ENCODE results near the gene MAPK10. TPM values are rescaled to one million over a fixed set of nuclear protein-coding genes. Genes with fewer than 3 reads are reported as not detected.
"Not testable (repeated sequence)": the region's sequence is repeated elsewhere in the genome, so short reads cannot be mapped to it uniquely, and the experiment has no call there.

MAPK10 gene
- total RNA-seq, 2 experiments from 2014 or later = 0.45 TPM; not detected in 1

GRCh38 chr4:86098691-86099090 lies 261.2 kb downstream of the MAPK10 start:
- H3K27ac Mint-ChIP-seq = no peak overlapping the region
- H3K27me3 Mint-ChIP-seq = no peaks in the 10 kb centered on the region
- no peaks in the 10 kb centered on the region for H3K36me3 Mint-ChIP-seq (ENCODE audit: low read depth)
- ChIA-PET POLR2A (no interaction called here), CTCF (no interaction called here)
- no peaks in the 10 kb centered on the region for H3K9me3 Mint-ChIP-seq
- H3K4me1 Mint-ChIP-seq = no peaks in the 10 kb centered on the region
- H3K4me3 Mint-ChIP-seq = no peak overlapping the region
- DNase-seq = no peak

GRCh38 chr4:86096373-86096772 lies 263.5 kb downstream of the MAPK10 start:
- Mint-ChIP-seq H3K36me3 (ENCODE audit: low read depth) (no peaks in the 10 kb centered on the region), H3K4me1 (no peaks in the 10 kb centered on the region), H3K27me3 (no peaks in the 10 kb centered on the region), H3K27ac (no peak overlapping the region), H3K9me3 (no peaks in the 10 kb centered on the region), H3K4me3 (no peak overlapping the region)
- POLR2A ChIA-PET = no interaction called here
- CTCF ChIA-PET = no interaction called here
- no peak for DNase-seq

GRCh38 chr4:86092684-86093083 lies 267.2 kb downstream of the MAPK10 start:
- no peaks in the 10 kb centered on the region for H3K36me3 Mint-ChIP-seq (ENCODE audit: low read depth)
- H3K4me3 Mint-ChIP-seq = no peak overlapping the region
- no peaks in the 10 kb centered on the region for H3K27me3 Mint-ChIP-seq
- no peak overlapping the region for H3K27ac Mint-ChIP-seq
- ChIA-PET CTCF (no interaction called here), POLR2A (no interaction called here)
- no peaks in the 10 kb centered on the region for H3K9me3 Mint-ChIP-seq
- H3K4me1 Mint-ChIP-seq = no peaks in the 10 kb centered on the region
- no peak for DNase-seq

GRCh38 chr4:86091201-86091600 lies 268.7 kb downstream of the MAPK10 start:
- H3K4me3 Mint-ChIP-seq = no peak overlapping the region
- ChIA-PET CTCF (no interaction called here), POLR2A (no interaction called here)
- no peaks in the 10 kb centered on the region for H3K4me1 Mint-ChIP-seq
- no peaks in the 10 kb centered on the region for H3K27me3 Mint-ChIP-seq
- no peaks in the 10 kb centered on the region for H3K9me3 Mint-ChIP-seq
- no peak overlapping the region for H3K27ac Mint-ChIP-seq
- no peaks in the 10 kb centered on the region for H3K36me3 Mint-ChIP-seq (ENCODE audit: low read depth)
- DNase-seq = no peak

- no peak overlapping the region for H3K27ac Mint-ChIP-seq
- no peaks in the 10 kb centered on the region for H3K4me1 Mint-ChIP-seq
- no peak for DNase-seq
- H3K9me3 Mint-ChIP-seq = no peaks in the 10 kb centered on the region
- no peaks in the 10 kb centered on the region for H3K27me3 Mint-ChIP-seq
- no peak overlapping the region for H3K4me3 Mint-ChIP-seq
- ChIA-PET CTCF (no interaction called here), POLR2A (no interaction called here)
- no peaks in the 10 kb centered on the region for H3K36me3 Mint-ChIP-seq (ENCODE audit: low read depth)
These were observed 270.0 kb downstream of the MAPK10 start for GRCh38 chr4:86089781-86090323.

GRCh38 chr4:86089053-86089452 lies 270.8 kb downstream of the MAPK10 start:
- ChIA-PET POLR2A (no interaction called here), CTCF (no interaction called here)
- H3K36me3 Mint-ChIP-seq (ENCODE audit: low read depth) = no peaks in the 10 kb centered on the region
- no peaks in the 10 kb centered on the region for H3K4me1 Mint-ChIP-seq
- H3K27me3 Mint-ChIP-seq = no peaks in the 10 kb centered on the region
- no peak overlapping the region for H3K4me3 Mint-ChIP-seq
- no peaks in the 10 kb centered on the region for H3K9me3 Mint-ChIP-seq
- no peak overlapping the region for H3K27ac Mint-ChIP-seq
- no peak for DNase-seq

GRCh38 chr4:86075796-86076195 lies 284.1 kb downstream of the MAPK10 start:
- POLR2A ChIA-PET; CTCF ChIA-PET; H3K36me3 Mint-ChIP-seq (ENCODE audit: low read depth); H3K4me1 Mint-ChIP-seq; H3K27me3 Mint-ChIP-seq; DNase-seq; H3K27ac Mint-ChIP-seq; H3K4me3 Mint-ChIP-seq; H3K9me3 Mint-ChIP-seq: not testable (repeated sequence)

GRCh38 chr4:86060341-86060740 lies 299.5 kb downstream of the MAPK10 start:
- no peak overlapping the region for H3K27ac Mint-ChIP-seq
- H3K9me3 Mint-ChIP-seq = no peaks in the 10 kb centered on the region
- H3K36me3 Mint-ChIP-seq (ENCODE audit: low read depth) = no peaks in the 10 kb centered on the region
- H3K4me3 Mint-ChIP-seq = no peak overlapping the region
- H3K27me3 Mint-ChIP-seq = no peaks in the 10 kb centered on the region
- DNase-seq = no peak
- POLR2A ChIA-PET = no interaction called here
- H3K4me1 Mint-ChIP-seq = no peaks in the 10 kb centered on the region
- CTCF ChIA-PET = no interaction called here

GRCh38 chr4:86058621-86059020 lies 301.2 kb downstream of the MAPK10 start:
- H3K36me3 Mint-ChIP-seq (ENCODE audit: low read depth) = no peaks in the 10 kb centered on the region
- H3K27me3 Mint-ChIP-seq = no peaks in the 10 kb centered on the region
- H3K4me1 Mint-ChIP-seq = no peaks in the 10 kb centered on the region
- POLR2A ChIA-PET = no interaction called here
- no peak overlapping the region for H3K27ac Mint-ChIP-seq
- H3K4me3 Mint-ChIP-seq = no peak overlapping the region
- no peak for DNase-seq
- CTCF ChIA-PET = no interaction called here
- no peaks in the 10 kb centered on the region for H3K9me3 Mint-ChIP-seq

GRCh38 chr4:86055898-86056297 lies 304.0 kb downstream of the MAPK10 start:
- no peaks in the 10 kb centered on the region for H3K36me3 Mint-ChIP-seq (ENCODE audit: low read depth)
- POLR2A ChIA-PET = no interaction called here
- no peak overlapping the region for H3K4me3 Mint-ChIP-seq
- CTCF ChIA-PET = no interaction called here
- no peaks in the 10 kb centered on the region for H3K9me3 Mint-ChIP-seq
- no peaks in the 10 kb centered on the region for H3K4me1 Mint-ChIP-seq
- no peaks in the 10 kb centered on the region for H3K27me3 Mint-ChIP-seq
- no peak for DNase-seq
- no peak overlapping the region for H3K27ac Mint-ChIP-seq

- H3K4me3 Mint-ChIP-seq = no peak overlapping the region
- H3K36me3 Mint-ChIP-seq (ENCODE audit: low read depth) = no peaks in the 10 kb centered on the region
- no peaks in the 10 kb centered on the region for H3K4me1 Mint-ChIP-seq
- H3K9me3 Mint-ChIP-seq = no peaks in the 10 kb centered on the region
- no peak overlapping the region for H3K27ac Mint-ChIP-seq
- H3K27me3 Mint-ChIP-seq = no peaks in the 10 kb centered on the region
- POLR2A ChIA-PET = no interaction called here
- CTCF ChIA-PET = no interaction called here
- DNase-seq = no peak
These were observed 305.4 kb downstream of the MAPK10 start for GRCh38 chr4:86054286-86055032.

- H3K9me3 Mint-ChIP-seq = no peaks in the 10 kb centered on the region
- ChIA-PET CTCF (no interaction called here), POLR2A (no interaction called here)
- H3K27ac Mint-ChIP-seq = no peak overlapping the region
- no peaks in the 10 kb centered on the region for H3K4me1 Mint-ChIP-seq
- H3K36me3 Mint-ChIP-seq (ENCODE audit: low read depth) = no peaks in the 10 kb centered on the region
- no peak overlapping the region for H3K4me3 Mint-ChIP-seq
- no peaks in the 10 kb centered on the region for H3K27me3 Mint-ChIP-seq
- DNase-seq = no peak
These were observed 309.4 kb downstream of the MAPK10 start for GRCh38 chr4:86050496-86050895.

- ChIA-PET POLR2A (no interaction called here), CTCF (no interaction called here)
- Mint-ChIP-seq H3K36me3 (ENCODE audit: low read depth) (no peaks in the 10 kb centered on the region), H3K27me3 (no peaks in the 10 kb centered on the region), H3K27ac (no peak overlapping the region), H3K4me3 (no peak overlapping the region), H3K9me3 (no peaks in the 10 kb centered on the region), H3K4me1 (no peaks in the 10 kb centered on the region)
- no peak for DNase-seq
These were observed 311.4 kb downstream of the MAPK10 start for GRCh38 chr4:86048426-86048825.

- no peak overlapping the region for H3K27ac Mint-ChIP-seq
- ChIA-PET POLR2A (no interaction called here), CTCF (interaction anchor here (0.6 to 1.1 kb wide), 3 partner anchors 9 to 856 kb away, joined by 3 to 4 read pairs (median 4); no protein-coding TSS in a partner anchor)
- no peak overlapping the region for H3K4me3 Mint-ChIP-seq
- no peak for DNase-seq
- no peaks in the 10 kb centered on the region for H3K27me3 Mint-ChIP-seq
- H3K4me1 Mint-ChIP-seq = no peaks in the 10 kb centered on the region
- H3K9me3 Mint-ChIP-seq = no peaks in the 10 kb centered on the region
- H3K36me3 Mint-ChIP-seq (ENCODE audit: low read depth) = no peaks in the 10 kb centered on the region
These were observed 315.3 kb downstream of the MAPK10 start for GRCh38 chr4:86044593-86044985.

Measured in activated CD4-positive, alpha-beta memory T cell treated with anti-CD3 and anti-CD28 coated beads, Interleukin-2, amount 10 ng/mL, durations not matched to agents 7 days and 5 days (primary cell).